SHP77 (cell line): Measurements from ENCODE around the gene UTP25.
A peak's percentile ranks its signal among the peaks of the same experiment; 100 is the strongest.
"Not testable (repeated sequence)": the region's sequence is repeated elsewhere in the genome, so short reads cannot be mapped to it uniquely, and the experiment has no call there.

ENCODE experiments used
- DNase-seq, 2 experiments: peaks; one replicate each; lab custom pipeline; 2025; lab: John Stamatoyannopoulos, UW

The UTP25 gene, protein sequence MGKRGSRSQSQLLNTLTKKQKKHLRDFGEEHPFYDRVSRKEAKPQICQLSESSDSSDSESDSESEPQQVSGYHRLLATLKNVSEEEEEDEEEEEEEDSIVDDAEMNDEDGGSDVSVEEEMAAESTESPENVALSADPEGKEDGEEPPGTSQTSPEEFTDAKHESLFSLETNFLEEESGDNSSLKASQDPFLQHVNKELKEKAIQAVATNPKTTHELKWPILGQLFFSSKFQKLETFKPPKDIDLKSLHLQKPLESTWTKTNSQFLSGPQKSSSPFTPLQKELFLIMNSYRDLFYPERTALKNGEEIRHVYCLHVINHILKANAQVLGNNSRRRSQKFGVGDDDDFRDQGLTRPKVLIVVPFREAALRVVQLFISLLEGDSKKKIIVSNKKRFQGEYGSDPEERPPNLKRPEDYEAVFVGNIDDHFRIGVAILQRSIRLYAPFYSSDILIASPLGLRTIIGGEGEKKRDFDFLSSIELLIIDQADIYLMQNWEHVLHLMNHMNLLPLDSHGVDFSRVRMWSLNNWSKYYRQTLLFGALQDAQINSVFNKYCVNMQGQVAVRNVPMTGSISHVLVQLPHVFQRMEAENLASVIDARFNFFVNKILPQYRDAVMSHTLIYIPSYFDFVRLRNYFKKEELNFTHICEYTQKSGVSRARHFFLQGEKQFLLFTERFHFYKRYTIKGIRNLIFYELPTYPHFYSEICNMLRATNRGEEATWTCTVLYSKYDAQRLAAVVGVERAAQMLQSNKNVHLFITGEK

DNA sequence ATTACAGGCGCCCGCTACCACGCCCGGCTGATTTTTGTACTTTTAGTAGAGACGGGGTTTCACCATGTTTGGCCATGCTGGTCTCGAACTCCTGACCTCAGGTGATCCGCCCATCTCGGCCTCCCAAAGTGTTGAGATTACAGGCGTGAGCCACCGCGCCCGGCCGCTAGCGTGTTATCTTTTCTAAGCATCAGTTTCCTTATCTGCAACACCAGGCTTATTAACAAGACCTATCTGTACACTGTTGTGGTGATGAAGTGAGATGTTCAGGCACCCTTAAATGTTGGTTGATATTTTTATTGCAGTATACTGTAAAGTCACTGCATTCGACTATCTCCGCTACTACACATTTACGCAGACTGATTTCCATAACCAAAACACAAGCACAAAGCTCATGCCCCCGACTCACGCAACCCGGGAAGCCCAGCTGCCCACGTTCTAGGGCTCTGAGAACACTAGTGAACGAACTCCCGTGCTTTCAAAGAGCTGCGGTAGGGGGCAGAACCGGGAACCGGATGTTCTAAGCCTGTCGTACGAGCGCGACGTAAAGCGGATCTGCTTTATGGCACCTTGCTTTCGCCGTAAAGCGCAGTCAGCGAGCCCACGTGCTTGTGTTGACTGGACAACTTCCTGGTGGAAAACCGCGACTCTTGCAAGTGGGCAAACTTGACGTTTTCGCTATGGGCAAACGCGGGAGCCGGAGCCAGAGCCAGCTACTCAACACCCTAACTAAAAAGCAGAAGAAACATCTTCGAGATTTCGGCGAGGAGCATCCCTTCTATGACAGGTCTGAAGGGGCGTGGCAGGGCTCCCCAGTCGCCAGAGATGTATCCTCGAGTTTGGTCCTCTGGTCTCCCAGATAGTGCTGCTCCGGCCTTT is at the start of gene UTP25:
Gene UTP25 (plus strand): TSS at position 589 of the 879 bp plus-strand sequence. CDS start 92 bp downstream, at position 681.
- DNase-seq: peak; percentile 93

DNA sequence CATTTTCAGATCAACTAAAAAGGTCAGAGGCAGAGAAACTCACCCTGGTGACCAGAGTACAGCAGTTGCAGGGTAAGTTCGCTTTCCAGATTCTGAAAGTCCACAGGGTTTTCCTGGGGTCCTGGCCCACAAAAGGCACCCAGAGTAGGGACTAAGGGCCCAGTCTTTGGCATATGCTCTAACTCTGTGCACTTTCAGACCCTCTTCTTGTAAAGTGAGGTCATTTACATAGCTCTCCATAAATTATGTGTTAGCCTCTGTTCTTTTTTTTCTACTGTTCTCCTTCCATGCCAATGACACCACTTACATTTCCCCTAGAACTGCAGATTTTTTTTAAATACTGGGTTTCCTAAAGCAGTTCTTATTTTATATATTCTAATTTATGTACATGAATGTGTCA is 49.7 kb upstream of the UTP25 start:
- no peak for DNase-seq

DNA sequence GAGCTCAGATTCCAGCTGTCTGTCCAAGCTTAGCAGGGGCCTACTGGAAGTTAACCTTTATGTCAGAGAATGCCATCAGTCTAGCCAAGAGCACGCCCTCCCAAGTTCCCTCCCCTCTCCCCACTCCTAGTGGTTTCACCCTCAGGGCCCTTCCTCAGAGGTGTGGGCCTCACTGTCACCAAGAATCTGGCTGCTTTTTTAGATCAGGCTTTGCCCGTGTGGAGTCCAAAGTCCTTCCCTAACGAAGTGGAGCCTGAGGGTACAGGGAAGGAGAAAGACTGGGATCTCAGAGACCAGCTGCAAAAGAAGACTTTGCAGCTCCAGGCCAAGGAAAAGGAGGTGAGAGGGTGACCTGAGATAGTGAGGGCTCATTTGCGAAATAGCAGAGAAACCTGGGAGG is 47.5 kb upstream of the UTP25 start:
- no peak for DNase-seq

DNA sequence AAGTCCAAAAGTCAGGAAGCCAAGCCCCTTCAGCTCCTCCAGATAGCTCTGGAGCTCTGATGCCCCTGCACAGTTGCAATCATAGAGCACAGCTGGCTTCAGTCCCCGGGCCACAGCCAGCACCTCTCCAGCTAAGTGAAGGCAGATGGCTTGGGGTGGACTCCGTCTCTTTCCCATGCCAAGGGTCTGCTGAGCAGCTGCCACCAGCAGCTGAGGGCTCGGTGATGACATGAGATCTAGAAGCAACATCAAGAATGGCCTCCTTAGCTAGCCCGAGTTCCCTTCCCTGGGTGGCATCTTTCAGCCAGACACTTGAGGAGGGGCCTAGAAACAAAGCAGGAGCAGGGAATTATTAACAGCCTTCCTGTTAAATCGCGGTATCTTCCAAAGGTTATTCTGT is 44.4 kb upstream of the UTP25 start:
- DNase-seq: peak; percentile 15 to 40

DNA sequence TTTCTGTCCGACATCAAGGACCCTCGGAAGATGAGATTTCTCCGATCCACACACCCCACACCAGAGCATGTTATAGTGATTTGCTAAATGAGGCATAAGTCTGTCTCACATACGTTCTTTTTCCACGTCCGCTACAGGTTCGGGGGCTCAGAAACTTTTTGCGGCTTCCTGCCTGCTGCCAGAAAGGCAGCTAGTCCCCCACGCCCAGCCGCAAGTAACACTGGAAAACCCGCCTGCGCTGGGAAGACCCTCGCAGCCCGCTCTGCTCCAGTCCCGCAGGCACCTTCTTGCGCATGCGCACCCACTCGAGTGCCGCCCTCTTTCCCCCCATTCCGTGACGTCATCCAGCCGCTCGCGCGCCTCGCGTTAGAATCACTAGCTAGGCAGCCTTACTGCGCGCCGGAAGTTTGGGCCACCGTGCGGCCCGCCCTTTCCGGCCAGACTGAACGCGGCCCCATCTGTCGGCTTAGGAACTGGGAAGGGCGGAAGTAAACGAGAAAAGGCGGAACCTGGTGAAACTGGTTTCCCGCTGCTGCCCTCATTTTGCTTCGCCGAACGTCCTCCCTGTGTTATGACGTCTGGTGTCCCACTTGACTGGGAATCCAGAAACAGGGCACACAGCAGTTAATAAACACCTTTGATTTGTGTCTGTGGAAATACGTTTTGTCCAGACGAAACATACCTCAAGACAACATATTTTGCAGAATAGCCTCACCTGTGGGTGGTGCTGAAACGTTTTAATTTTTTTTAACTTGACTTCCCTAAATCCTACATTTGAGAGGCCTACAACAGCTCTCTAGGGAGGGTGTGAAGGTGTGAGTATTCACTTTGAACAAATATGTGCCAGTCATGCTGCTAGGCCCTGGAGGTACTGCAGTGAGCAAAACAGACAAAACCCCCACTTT is 43.3 kb upstream of the UTP25 start, which contains the start of gene C1orf74:
Gene C1orf74 (minus strand): TSS at position 295 of the 905 bp plus-strand sequence. CDS start 925 bp downstream, outside the sequence.
- DNase-seq: peak; percentile 96

DNA sequence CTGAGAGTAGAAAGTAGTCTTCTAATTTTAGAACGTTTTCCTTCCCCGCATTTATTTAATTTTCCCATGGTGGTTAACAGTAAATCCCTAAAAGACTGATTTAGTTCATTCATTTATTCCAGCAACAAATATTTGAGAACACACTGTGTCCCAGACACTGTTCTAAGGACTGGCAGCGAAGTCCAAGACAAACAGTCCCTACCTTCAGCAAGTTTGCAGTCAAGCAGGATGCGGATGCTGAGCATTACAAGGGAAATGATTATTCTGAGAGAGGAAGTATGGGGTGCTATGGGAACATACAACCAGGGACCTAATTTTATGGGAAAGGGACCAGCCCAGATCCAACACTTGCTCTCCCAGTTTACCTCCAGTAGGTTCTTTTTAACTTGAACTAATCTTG is 42.2 kb upstream of the UTP25 start:
- no peak for DNase-seq

DNA sequence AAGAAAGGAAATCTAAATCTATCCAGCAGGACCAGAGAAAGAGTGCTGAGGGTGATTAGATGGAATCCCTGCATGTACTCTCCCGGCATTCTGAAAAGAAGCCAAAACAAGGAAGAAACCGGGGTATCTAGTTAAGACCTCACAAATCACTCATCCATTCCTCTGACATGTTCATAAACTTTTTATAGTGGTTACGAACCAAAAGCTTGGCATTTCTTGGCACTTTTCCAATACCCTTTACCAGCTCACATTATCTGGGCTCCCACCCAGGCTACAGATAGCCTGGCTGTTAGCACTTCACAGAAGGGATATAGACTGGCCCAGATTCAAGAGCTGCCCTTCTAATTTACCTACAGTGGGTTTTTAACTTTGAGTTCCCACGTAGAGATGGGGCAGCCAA is 41.6 kb upstream of the UTP25 start:
- DNase-seq: no peak

DNA sequence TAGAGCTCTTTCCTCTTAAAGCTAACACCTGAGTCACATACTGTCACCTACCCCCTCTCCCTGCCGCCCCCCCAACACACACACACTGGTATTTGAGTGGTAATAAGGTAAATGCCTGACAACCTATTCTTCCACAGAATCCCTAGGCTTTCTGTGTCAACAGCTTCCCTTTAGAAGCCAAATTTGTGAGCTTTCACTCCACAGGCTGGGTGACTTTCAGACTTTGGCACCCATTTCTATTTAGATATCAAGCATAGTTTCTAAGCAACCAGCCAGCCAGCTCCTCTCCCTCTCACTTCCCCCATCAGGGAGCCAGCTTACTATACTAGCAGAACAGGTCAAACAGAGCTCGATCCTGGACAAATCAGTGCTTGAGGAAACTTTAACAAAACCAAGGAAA is 40.2 kb upstream of the UTP25 start:
- DNase-seq: no peak

DNA sequence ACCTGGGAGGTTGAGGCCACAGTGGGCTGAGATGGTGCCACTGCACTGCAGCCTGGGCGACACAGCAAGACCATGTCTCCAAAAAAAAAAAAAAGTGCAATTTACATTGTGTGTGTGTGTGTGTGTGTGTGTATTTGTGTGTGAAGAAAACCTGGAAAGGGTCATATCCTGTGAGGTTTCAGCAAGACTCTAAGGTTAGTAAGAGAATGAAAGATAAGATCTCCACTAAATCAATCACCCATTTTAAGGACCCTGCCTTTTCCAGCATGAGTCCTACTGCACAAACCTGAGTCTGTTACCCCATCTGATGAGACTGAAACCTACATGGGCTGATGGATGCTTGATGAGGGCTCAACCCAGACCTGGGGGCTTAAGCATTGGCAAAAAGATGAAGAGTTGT is 38.5 kb upstream of the UTP25 start:
- no peak for DNase-seq

DNA sequence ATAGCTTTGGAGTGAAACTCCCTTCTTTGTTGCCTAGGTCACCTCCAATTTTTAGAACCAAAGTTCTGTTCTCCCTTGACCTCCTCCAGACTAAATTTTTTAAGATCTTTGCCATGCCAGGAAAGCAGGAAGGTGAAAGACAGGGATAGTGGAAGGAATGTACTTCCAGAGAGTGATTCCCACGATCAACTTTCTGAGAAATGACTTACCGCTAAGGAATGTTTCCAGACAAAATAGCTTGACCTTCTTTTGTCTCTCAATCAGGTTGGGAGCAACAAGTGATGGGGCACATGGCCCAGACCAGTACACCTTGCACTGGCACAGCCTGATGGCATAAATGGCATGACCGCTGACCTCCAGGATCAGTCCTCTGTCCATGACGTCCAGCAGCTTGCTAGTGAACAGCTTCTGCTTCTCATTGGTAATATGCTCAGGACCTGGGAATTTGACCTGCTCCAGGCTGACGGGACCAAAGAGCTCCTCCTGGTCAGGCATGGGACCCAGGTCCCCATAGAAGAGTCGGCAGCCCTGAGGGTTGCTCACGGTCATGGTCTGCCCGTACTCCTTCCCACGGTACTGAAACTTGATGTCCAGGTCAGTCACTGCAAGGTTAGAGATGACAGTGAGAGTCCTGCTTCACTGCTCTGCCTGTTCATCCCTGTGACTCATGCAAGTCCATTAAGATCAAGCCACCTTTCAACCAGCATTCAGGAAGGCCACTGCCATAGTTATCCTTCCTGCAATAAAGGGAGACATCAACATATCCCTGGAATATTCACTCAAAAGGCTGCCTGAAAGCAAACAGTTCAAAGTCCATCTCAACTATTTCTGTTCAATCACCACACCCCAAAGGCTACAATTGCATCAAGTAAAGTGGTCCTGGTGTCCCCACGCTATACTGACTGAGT is 37.2 kb upstream of the UTP25 start:
- DNase-seq: no peak

DNA sequence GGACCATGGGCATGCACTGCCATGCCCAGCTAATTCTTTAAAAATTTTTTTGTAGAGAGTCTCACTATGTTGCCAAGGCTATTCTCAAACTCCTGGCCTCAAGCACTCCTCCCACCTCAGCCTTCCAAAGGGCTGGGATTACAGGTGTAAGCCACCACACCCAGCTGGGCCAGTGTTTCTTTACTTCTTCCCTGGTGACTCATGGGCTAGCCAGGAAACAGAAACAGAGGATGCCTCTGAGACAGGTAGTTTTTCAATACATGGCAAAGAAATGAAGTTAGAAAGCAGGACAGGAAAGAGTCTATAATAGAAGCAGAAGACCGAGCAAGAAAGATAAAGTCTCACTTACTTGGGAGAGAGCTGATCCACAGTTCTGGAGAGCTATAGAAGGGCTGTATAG is 35.9 kb upstream of the UTP25 start:
- no peak for DNase-seq

DNA sequence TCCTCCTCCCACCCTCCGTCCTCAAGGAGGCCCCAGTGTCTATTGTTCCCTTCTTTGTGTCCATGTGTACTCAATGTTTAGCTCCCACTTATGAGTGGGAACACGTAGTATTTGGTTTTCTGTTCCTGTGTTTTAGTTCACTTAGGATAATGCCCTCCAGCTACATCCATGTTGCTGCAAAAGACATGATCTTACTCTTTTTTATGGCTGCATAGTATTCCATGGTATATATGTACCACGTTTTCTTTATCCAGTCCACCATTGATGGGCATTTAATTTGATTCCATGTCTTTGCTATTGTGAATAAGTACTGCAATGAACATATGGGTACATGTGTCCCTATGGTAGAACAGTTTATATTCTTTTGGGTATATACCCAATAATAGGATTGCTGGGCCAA is 34.1 kb upstream of the UTP25 start:
- not testable (repeated sequence) for DNase-seq

DNA sequence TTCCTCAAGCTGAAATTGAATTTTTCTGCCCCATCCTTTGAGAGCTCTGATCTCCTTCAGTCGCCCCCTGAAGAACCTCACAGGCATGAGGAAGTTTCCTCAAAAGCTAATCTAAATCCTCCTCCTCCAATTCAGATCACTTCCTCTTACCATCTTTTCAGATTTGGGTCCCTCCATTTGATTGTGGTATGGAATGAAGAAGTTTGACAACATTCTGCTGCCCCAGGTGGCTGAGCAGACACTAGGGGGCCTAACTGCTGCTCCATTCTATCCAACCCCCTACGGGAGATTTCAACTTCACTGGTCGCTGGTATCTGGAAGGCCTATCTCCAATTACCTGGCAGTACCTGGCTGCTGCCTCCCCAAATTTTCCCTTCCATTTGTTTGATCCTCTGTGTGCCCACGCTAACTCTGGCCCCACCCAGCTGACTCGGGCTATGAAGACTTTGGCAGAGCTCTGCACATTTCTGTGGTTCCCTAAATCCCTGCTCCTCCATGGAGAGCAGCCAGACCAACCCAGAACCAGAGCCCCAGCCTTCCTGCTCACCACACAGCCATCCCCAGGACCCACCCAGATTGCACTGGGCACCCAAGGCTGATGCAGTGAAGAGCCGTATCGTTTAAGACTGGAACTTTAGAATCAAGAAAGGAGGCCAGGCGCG is 29.7 kb upstream of the UTP25 start:
- peak in 1 of 2 experiments; percentile 8 for DNase-seq

DNA sequence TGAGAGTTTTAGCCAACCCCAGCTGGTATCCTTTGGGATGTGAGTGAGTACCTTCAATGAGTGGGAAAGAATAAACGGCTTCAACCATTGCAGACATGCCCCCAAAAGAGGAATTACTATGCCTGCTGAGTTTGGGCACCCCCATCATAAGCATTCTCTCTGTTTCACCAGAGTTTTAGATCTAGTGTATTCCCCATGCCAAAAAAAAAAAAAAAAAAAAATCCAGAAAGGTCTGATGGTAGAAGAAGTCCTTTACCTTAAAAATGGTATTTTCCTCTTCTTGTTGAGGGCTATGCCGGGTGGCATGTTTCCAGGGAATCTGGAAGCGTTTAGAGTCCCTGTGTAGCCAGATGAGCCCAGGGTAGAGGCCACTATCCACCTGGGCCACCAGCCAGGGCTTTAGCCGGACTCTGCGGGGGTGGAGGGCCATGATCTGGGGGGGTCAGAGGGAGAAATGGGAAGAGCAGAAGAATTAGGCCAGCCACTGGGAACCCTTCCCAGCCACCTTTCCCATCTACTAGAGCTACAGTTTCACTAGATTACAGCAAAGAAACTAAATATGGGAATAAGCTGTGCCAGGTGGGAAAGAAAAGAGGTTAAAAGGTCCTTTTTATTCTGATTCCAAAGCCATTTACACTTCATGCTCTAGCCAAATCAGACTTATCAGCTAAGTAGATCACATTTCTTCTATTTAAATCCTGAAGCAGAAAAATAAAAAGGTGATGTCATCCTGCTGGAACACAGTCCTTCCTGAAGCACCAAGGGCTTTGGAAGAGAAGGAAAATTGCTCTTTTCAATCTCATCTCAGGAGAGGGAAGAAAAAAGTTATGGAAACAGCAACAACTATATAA is 26.6 kb upstream of the UTP25 start:
- DNase-seq: no peak

DNA sequence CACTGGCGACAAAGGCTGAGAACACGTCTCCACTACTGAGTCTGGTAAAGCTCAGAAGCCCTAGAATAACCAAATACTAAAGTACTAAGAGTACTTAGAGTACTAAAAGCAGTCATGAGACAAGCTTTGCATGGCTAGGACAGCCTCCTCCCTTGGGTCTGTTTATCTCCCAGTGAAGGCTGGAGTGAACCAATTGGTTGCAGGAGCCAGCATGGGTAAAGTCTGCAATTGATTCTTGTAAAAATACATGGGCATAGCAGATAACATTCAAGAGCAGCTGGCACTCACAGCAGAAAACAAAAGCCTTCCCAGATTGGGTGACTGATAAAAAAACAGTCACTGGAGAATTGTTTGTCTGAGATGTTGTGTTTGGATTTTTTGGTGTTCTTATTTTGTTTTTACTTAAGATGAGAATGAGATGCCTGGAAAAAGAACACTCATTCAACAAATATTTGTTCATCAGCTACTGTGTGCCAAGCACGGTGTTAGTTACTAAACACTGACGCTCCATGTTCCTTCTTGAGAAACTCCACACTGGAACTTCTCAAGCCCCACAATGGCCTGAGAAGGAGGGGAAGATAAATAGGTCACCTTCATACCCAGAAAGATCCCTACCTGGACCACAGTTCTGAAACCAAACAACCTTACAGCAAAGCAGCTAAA is 25.5 kb upstream of the UTP25 start:
- DNase-seq: no peak

DNA sequence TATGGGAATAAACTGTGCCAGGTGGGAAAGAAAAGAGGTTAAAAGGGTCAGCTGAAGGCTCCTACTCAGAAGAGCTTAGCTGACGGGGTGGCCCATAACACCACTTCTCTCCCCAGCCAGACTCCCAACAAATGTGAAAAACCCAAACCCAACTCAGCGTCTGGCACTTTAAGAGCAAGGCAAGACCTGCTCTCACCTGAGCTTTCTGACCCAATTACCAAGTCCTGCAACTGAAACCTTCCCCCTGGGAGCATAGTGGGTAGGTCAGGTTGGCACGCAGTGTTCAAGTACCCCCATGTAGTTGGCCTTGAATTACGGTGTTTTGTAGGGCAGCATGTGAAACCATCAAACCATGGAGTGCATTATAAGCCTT is 25.0 kb upstream of the UTP25 start:
- DNase-seq: no peak

DNA sequence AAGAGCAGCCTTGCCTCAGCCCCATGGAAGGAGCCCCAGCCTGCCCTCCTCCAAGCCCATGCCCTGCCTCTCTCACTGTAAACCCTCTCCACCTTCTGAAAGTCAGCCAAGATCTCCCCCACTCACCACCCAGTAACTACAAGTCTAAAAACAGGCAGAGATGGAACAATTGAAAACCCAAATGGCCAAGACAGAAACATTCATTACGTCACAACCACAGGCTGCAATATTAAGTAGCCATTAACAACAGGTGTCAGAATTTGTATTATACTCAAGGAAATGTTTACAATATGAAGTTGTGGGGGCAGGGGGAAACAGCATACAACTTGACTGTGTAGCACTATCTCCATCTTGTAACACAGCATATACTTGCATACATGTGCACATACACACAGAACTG is 24.2 kb upstream of the UTP25 start:
- DNase-seq: no peak

DNA sequence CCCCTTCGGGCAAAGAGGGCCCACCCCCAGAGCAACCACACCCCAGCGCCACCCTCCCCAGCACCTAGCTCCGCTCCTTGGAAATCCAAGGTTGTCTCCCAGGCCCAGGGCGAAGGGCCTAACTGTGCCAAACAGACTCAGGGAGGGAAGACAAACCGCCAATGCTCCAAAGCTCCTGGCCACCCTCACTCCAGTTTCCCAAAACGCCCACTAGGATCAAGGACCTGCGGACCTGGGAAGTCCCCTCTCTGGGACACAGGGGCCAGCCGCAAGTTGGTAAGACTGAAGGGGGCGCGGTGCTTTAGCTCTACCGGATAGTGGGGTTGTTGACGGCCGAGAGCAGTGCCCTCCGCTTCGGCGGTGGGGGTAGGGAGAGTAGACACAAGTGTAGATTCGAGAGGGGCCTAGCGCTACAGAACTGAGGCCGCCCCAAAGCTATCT is 22.4 kb upstream of the UTP25 start:
- DNase-seq: no peak
